Duodenal mucosa (tissue), 2 donors: ENCODE measurements around the gene CNN3.

Experiments used
- H3K27ac ChIP-seq: one replicate; pipeline ENCODE4 v1.7.0; 2013; ENCODE audit warnings: low read depth, low read length
- H3K27me3 ChIP-seq, 2 donors: one replicate each; pipeline ENCODE4 v1.7.0; 2013; ENCODE audit warnings: low read length in 2 of 2, control low read depth in 1 of 2; ENCODE audit not compliant: insufficient read depth in 2 of 2, control insufficient read depth in 1 of 2
- H3K36me3 ChIP-seq, 2 donors: one replicate each; pipeline ENCODE4 v1.7.0; 2013; ENCODE audit warnings: low read length in 2 of 2, control low read depth in 1 of 2; ENCODE audit not compliant: insufficient read depth in 2 of 2, control insufficient read depth in 1 of 2
- H3K4me1 ChIP-seq, 2 donors: one replicate each; pipeline ENCODE4 v1.7.0; 2013; ENCODE audit warnings: low read length in 2 of 2, control low read depth in 1 of 2; ENCODE audit not compliant: insufficient read depth in 2 of 2, control insufficient read depth in 1 of 2
- H3K4me3 ChIP-seq, 2 donors: one replicate each; pipeline ENCODE4 v1.7.0; 2013; ENCODE audit warnings: low read length in 2 of 2, low read depth in 1 of 2
- H3K9ac ChIP-seq, 2 donors: one replicate each; pipeline ENCODE4 v1.7.0; 2013; ENCODE audit warnings: low read length in 2 of 2, low read depth in 1 of 2
- H3K9me3 ChIP-seq, 2 donors: one replicate each; pipeline ENCODE4 v1.7.0; 2013; ENCODE audit warnings: low read length in 2 of 2, control low read depth in 1 of 2; ENCODE audit not compliant: control insufficient read depth in 1 of 2

The CNN3 gene

GRCh38 chr1:94926915-94927404 is at the start of gene CNN3:
CNN3 (minus strand) TSS chr1:94927110; CDS start chr1:94926894, 216 bp downstream.
- Histone ChIP-seq H3K4me1 (peaks cover 19 to 45% of the 10 kb centered on the region in 2 donors), H3K4me3 (peak within 1 kb of the TSS; percentile 82 to 91)

GRCh38 chr1:94974824-94975223 is 47.9 kb upstream of the CNN3 start:
- no peak overlapping the region for H3K4me3 ChIP-seq
- no peaks in the 10 kb centered on the region for H3K27me3 ChIP-seq
- peaks cover 6 to 7% of the 10 kb centered on the region in 2 donors for H3K4me1 ChIP-seq
- no peak overlapping the region for H3K27ac ChIP-seq
- H3K9ac ChIP-seq = no peak overlapping the region
- H3K36me3 ChIP-seq = no peaks in the 10 kb centered on the region
- H3K9me3 ChIP-seq = no peaks in the 10 kb centered on the region

More at GRCh38 chr1:94926915-94927404, at the start of gene CNN3:
- H3K27me3 ChIP-seq = no peaks in the 10 kb centered on the region
- no peaks in the 10 kb centered on the region for H3K9me3 ChIP-seq
- H3K27ac ChIP-seq = peak within 1 kb of the TSS; percentile 93
- no peaks in the 10 kb centered on the region for H3K36me3 ChIP-seq
- H3K9ac ChIP-seq = peak within 1 kb of the TSS; percentile 83 to 92

DNA sequence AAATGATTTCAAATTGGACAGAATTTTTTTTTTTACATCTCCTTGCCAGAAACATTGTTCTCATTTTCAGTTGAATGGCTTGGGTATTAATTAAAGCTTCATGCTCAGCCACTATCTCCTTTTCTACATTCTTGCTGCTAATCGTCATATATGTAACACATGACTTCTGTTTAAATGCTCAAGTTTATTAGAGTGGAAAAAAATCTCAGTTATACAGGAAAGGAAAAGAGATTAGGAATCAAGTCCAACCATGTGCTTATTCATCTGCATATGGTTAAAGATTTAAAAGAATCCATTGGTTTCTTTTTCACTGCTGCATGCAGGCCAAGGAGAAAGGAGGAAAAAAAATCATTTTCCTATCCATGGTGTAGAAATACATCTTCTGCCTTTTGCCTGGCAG is 47.3 kb upstream of the CNN3 start:
- Histone ChIP-seq H3K27me3 (no peaks in the 10 kb centered on the region), H3K4me3 (no peak overlapping the region), H3K36me3 (no peaks in the 10 kb centered on the region), H3K4me1 (peaks cover 6 to 7% of the 10 kb centered on the region in 2 donors), H3K27ac (no peak overlapping the region), H3K9me3 (no peaks in the 10 kb centered on the region), H3K9ac (no peak overlapping the region)

GRCh38 chr1:94973309-94973922 is 46.5 kb upstream of the CNN3 start:
- H3K9ac ChIP-seq = no peak overlapping the region
- H3K36me3 ChIP-seq = no peaks in the 10 kb centered on the region
- H3K27me3 ChIP-seq = no peaks in the 10 kb centered on the region
- H3K9me3 ChIP-seq = no peaks in the 10 kb centered on the region
- H3K27ac ChIP-seq = no peak overlapping the region
- H3K4me1 ChIP-seq = peaks cover 6 to 7% of the 10 kb centered on the region in 2 donors
- H3K4me3 ChIP-seq = no peak overlapping the region

GRCh38 chr1:94971491-94971924 is 44.6 kb upstream of the CNN3 start:
- no peaks in the 10 kb centered on the region for H3K36me3 ChIP-seq
- no peak overlapping the region for H3K9ac ChIP-seq
- peaks cover 1 to 4% of the 10 kb centered on the region in 2 donors for H3K4me1 ChIP-seq
- no peak overlapping the region for H3K27ac ChIP-seq
- H3K27me3 ChIP-seq = no peaks in the 10 kb centered on the region
- H3K9me3 ChIP-seq = no peaks in the 10 kb centered on the region
- H3K4me3 ChIP-seq = no peak overlapping the region

DNA sequence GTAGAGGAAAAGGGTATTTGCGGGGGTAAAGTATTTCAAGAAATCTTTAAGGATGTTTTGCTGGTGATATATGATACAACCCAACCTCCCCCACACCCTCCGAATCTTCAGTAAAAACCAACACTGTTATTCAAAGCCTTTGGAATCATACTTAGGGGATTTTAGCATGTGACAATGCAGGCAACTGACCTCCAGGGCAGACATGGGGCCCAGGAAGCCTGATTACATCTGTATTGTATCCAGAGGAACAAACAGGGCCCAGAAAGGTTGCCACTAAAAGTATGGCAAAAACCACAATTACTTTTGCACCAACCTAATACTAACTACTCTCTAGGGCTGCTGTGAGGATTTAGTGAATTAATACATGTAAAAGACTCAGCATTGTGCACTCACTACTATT is 43.9 kb upstream of the CNN3 start:
- Histone ChIP-seq H3K4me3 (no peak overlapping the region), H3K36me3 (no peaks in the 10 kb centered on the region), H3K27me3 (no peaks in the 10 kb centered on the region), H3K9ac (no peak overlapping the region), H3K4me1 (peaks cover 0 to 3% of the 10 kb centered on the region in 2 donors), H3K9me3 (no peaks in the 10 kb centered on the region), H3K27ac (no peak overlapping the region)

DNA sequence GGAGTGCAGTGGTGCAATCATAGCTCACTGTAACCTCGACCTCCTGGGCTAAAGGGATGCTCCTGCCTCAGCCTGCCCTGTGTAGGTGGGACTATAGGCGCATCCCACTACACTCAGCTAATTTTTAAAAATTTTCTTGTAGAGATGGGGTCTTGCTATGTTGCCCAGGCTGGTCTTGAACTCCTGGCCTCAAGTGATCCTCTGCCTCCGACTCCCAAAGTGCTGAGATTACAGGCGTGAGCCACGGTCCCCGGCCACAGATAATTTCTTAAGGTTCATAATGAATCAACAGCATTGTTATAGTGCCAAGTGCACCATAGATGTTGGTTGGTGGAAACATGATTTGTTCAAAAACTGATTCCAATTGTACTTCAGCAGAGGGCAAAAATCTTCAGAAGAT is 42.2 kb upstream of the CNN3 start:
- H3K27ac ChIP-seq = no peak overlapping the region
- no peak overlapping the region for H3K4me3 ChIP-seq
- no peaks in the 10 kb centered on the region for H3K4me1 ChIP-seq
- no peak overlapping the region for H3K9ac ChIP-seq
- H3K36me3 ChIP-seq = no peaks in the 10 kb centered on the region
- no peaks in the 10 kb centered on the region for H3K9me3 ChIP-seq
- no peaks in the 10 kb centered on the region for H3K27me3 ChIP-seq

GRCh38 chr1:94966033-94966432 is 39.1 kb upstream of the CNN3 start:
- no peaks in the 10 kb centered on the region for H3K36me3 ChIP-seq
- H3K27me3 ChIP-seq = no peaks in the 10 kb centered on the region
- H3K4me3 ChIP-seq = no peak overlapping the region
- no peak overlapping the region for H3K27ac ChIP-seq
- no peaks in the 10 kb centered on the region for H3K9me3 ChIP-seq
- H3K4me1 ChIP-seq = peaks cover 9 to 17% of the 10 kb centered on the region in 2 donors
- H3K9ac ChIP-seq = no peak overlapping the region

DNA sequence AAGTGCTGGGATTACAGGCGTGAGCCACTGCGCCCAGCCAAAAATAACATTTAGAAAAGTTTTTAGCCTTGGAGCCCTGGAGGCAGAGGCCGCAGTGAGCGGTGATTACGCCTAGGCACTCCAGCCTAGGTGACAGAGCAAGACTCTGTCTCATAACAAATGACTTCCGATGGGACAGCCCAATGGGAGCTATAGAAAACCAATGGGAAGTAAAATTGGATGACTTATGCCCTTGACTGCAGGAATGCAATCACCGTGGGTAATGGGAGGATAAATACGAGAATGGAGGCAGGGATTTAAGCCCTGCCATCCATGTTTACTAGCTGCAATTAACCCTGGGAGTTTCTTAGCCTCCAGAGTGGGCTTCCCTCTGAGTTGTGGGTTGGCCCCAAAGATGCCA is 37.0 kb upstream of the CNN3 start:
- H3K4me3 ChIP-seq = no peak overlapping the region
- H3K27ac ChIP-seq = no peak overlapping the region
- H3K9me3 ChIP-seq = no peaks in the 10 kb centered on the region
- no peaks in the 10 kb centered on the region for H3K27me3 ChIP-seq
- H3K36me3 ChIP-seq = no peaks in the 10 kb centered on the region
- H3K4me1 ChIP-seq = peaks cover 9 to 19% of the 10 kb centered on the region in 2 donors
- H3K9ac ChIP-seq = no peak overlapping the region

DNA sequence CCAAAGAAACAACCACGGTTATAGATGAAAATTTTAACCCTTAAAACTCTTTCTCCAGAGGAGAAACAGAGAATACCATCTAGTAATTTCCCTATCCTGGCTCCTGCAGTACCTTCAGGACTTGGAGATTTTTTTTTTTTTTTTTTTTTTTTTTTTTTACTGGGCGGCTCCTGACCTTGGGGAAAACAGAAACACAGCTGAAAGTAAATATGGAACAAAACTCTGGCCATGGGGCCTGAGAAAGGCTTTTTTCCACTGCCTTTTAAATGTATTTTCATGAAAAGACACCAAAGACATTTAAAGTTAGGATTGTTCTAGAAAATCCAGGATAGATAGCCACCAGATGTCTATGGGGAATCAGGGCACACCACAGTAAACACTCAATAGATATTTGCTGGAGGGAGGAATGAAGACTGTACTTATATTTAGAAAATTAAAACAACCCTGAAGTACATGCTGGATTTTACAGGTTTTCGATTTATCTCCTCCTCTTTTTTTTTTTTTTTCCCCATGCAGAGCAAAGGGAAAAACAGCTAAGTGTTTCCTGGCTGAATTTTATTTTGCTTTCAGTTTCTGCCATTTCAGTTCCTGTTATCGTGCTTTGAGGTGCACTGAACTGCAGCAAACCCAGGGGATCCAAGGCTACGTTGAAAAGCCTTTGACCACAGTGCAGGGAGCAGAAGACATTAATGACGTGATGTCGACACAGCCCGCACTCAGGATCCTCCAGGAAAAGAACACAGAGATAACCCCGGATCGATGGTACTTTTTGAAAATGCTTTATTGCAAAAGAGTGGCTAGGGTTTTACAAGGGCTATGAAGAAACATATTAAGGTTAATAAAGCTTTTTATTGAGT is 35.7 kb upstream of the CNN3 start:
- H3K4me3 ChIP-seq = peak overlapping the region; percentile 50 to 53
- H3K4me1 ChIP-seq = peaks cover 17 to 30% of the 10 kb centered on the region in 2 donors
- no peaks in the 10 kb centered on the region for H3K36me3 ChIP-seq
- no peaks in the 10 kb centered on the region for H3K9me3 ChIP-seq
- H3K9ac ChIP-seq = peak overlapping the region; percentile 40 to 81
- H3K27ac ChIP-seq = peak overlapping the region; percentile 84
- H3K27me3 ChIP-seq = no peaks in the 10 kb centered on the region
